Measurements from ENCODE around the gene ZBTB46. TPM values are rescaled to one million over a fixed set of nuclear protein-coding genes. Genes with fewer than 3 reads are reported as not detected.
A peak's percentile ranks its signal among the peaks of the same experiment; 100 is the strongest.

Gene ZBTB46
- total and polyA plus RNA-seq, 5 donors from 2014 or later, result 0.03 to 0.49 (median 0.09) TPM; not detected in 2

GRCh38 chr20:63694584-63695423 is 136.3 kb downstream of the ZBTB46 start:
- H3K4me1 ChIP-seq (ENCODE audit: control insufficient read depth, insufficient read depth, low read length, poor library complexity, severe bottlenecking), result peaks cover 17% of the 10 kb centered on the region
- ATAC-seq (ENCODE audit: low read depth in 2 of 2), result no peak
- no peaks in the 10 kb centered on the region for H3K36me3 ChIP-seq (ENCODE audit: control insufficient read depth, insufficient read depth, low read length)
- H3K27ac Mint-ChIP-seq, result peak overlapping the region in 1 of 3 donors; percentile 48
- no peak overlapping the region for H3K27ac ChIP-seq (ENCODE audit: insufficient read depth, low read length, poor library complexity, severe bottlenecking)
- no peak overlapping the region for H3K4me3 Mint-ChIP-seq
- no peak overlapping the region for H3K4me3 ChIP-seq (ENCODE audit: low read depth, low read length)
- no peaks in the 10 kb centered on the region for H3K9me3 ChIP-seq (ENCODE audit: control insufficient read depth in 2 of 2, low read length in 2 of 2)
- H3K27me3 Mint-ChIP-seq, result no peaks in the 10 kb centered on the region
- no peak for DNase-seq
- H3K27me3 ChIP-seq (ENCODE audit: control insufficient read depth, insufficient read depth, low read length), result no peaks in the 10 kb centered on the region
- H3K9me3 Mint-ChIP-seq, result peaks cover 0 to 5% (median 0%) of the 10 kb centered on the region in 7 donors
- no peaks in the 10 kb centered on the region for H3K36me3 Mint-ChIP-seq
- H3K4me1 Mint-ChIP-seq, result peaks cover 0 to 15% (median 0%) of the 10 kb centered on the region in 4 donors

- no peaks in the 10 kb centered on the region for H3K9me3 ChIP-seq (ENCODE audit: control insufficient read depth in 2 of 2, low read length in 2 of 2)
- no peaks in the 10 kb centered on the region for H3K36me3 ChIP-seq (ENCODE audit: control insufficient read depth, insufficient read depth, low read length)
- ATAC-seq (ENCODE audit: low read depth in 2 of 2) (no peak), DNase-seq (no peak)
- H3K27ac Mint-ChIP-seq, result peak overlapping the region in 1 of 3 donors; percentile 25
- H3K4me3 Mint-ChIP-seq, result peak overlapping the region in 1 of 4 donors; percentile 68
- peaks cover 0 to 5% (median 0%) of the 10 kb centered on the region in 7 donors for H3K9me3 Mint-ChIP-seq
- peaks cover 0 to 15% (median 0%) of the 10 kb centered on the region in 4 donors for H3K4me1 Mint-ChIP-seq
- no peaks in the 10 kb centered on the region for H3K27me3 ChIP-seq (ENCODE audit: control insufficient read depth, insufficient read depth, low read length)
- no peaks in the 10 kb centered on the region for H3K27me3 Mint-ChIP-seq
- peaks cover 17% of the 10 kb centered on the region for H3K4me1 ChIP-seq (ENCODE audit: control insufficient read depth, insufficient read depth, low read length, poor library complexity, severe bottlenecking)
- H3K36me3 Mint-ChIP-seq, result no peaks in the 10 kb centered on the region
- H3K27ac ChIP-seq (ENCODE audit: insufficient read depth, low read length, poor library complexity, severe bottlenecking), result no peak overlapping the region
- H3K4me3 ChIP-seq (ENCODE audit: low read depth, low read length), result no peak overlapping the region
Observed at GRCh38 chr20:63693733-63694583, 137.1 kb downstream of the ZBTB46 start.

Other genes with a start within 250 kb of the ZBTB46 start
- 21.9 TPM for gene GMEB2, start 204.2 kb downstream of the ZBTB46 start, total RNA-seq
- 10 to 100 TPM in 2 of 4 donors, 1 to 10 TPM in 2; 8.3 to 10.5 (median 9.4) TPM for gene GMEB2, start 204.2 kb downstream of the ZBTB46 start, polyA plus RNA-seq
- 64.6 TPM for gene STMN3, start 177.8 kb downstream of the ZBTB46 start, total RNA-seq
- gene STMN3, start 177.8 kb downstream of the ZBTB46 start, polyA plus RNA-seq, result 10 to 100 TPM; 11.7 to 13.5 (median 12.5) TPM
- gene RTEL1, start 173.0 kb downstream of the ZBTB46 start, total RNA-seq, result 38.3 TPM
- gene RTEL1, start 173.0 kb downstream of the ZBTB46 start, polyA plus RNA-seq, result 1 to 10 TPM; 1.8 to 3.7 (median 2.7) TPM
- gene TNFRSF6B, start 134.6 kb downstream of the ZBTB46 start, total RNA-seq, result not detected
- not detected for gene TNFRSF6B, start 134.6 kb downstream of the ZBTB46 start, polyA plus RNA-seq
- 51.6 TPM for gene ARFRP1, start 123.3 kb downstream of the ZBTB46 start, total RNA-seq
- 10 to 100 TPM; 56.6 to 65.7 (median 63.1) TPM for gene ARFRP1, start 123.3 kb downstream of the ZBTB46 start, polyA plus RNA-seq
- 51.5 TPM for gene ZGPAT, start 123.2 kb downstream of the ZBTB46 start, total RNA-seq
- 10 to 100 TPM; 34.0 to 43.2 (median 40.3) TPM for gene ZGPAT, start 123.2 kb downstream of the ZBTB46 start, polyA plus RNA-seq
- gene LIME1, start 94.6 kb downstream of the ZBTB46 start, total RNA-seq, result 237 TPM
- gene LIME1, start 94.6 kb downstream of the ZBTB46 start, polyA plus RNA-seq, result 100 to 1,000 TPM; 338 to 547 (median 430) TPM
- 110 TPM for gene SLC2A4RG, start 91.5 kb downstream of the ZBTB46 start, total RNA-seq
- 1 to 10 TPM; 2.9 to 7.7 (median 4.5) TPM for gene SLC2A4RG, start 91.5 kb downstream of the ZBTB46 start, polyA plus RNA-seq
- gene ABHD16B, start 30.2 kb upstream of the ZBTB46 start, total RNA-seq, result not detected
- under 1 TPM in 1 of 4 donors, not detected in 3; 0.21 TPM for gene ABHD16B, start 30.2 kb upstream of the ZBTB46 start, polyA plus RNA-seq
- 33.7 TPM for gene TPD52L2, start 34.0 kb upstream of the ZBTB46 start, total RNA-seq
- 10 to 100 TPM; 69.0 to 72.1 (median 69.9) TPM for gene TPD52L2, start 34.0 kb upstream of the ZBTB46 start, polyA plus RNA-seq
- 34.9 TPM for gene DNAJC5, start 63.9 kb upstream of the ZBTB46 start, total RNA-seq
- 1 to 10 TPM; 5.0 to 7.0 (median 5.8) TPM for gene DNAJC5, start 63.9 kb upstream of the ZBTB46 start, polyA plus RNA-seq
- gene UCKL1, start 125.2 kb upstream of the ZBTB46 start, total RNA-seq, result 43.0 TPM
- 10 to 100 TPM; 25.1 to 35.7 (median 31.6) TPM for gene UCKL1, start 125.2 kb upstream of the ZBTB46 start, polyA plus RNA-seq
- gene ZNF512B, start 138.7 kb upstream of the ZBTB46 start, total RNA-seq, result 21.2 TPM
- gene ZNF512B, start 138.7 kb upstream of the ZBTB46 start, polyA plus RNA-seq, result under 1 TPM; 0.41 to 0.47 (median 0.45) TPM
- gene SAMD10, start 148.4 kb upstream of the ZBTB46 start, total RNA-seq, result 14.3 TPM
- gene SAMD10, start 148.4 kb upstream of the ZBTB46 start, polyA plus RNA-seq, result 1 to 10 TPM; 5.9 to 8.3 (median 7.2) TPM
- 61.8 TPM for gene PRPF6, start 149.9 kb upstream of the ZBTB46 start, total RNA-seq
- 10 to 100 TPM; 76.8 to 85.3 (median 80.1) TPM for gene PRPF6, start 149.9 kb upstream of the ZBTB46 start, polyA plus RNA-seq
- 6.0 TPM for gene C20orf204, start 204.9 kb upstream of the ZBTB46 start, total RNA-seq
- gene C20orf204, start 204.9 kb upstream of the ZBTB46 start, polyA plus RNA-seq, result 1 to 10 TPM in 1 of 4 donors, under 1 TPM in 2, not detected in 1; 0.89 to 1.4 (median 0.91) TPM
- not detected for gene SOX18, start 218.4 kb upstream of the ZBTB46 start, total RNA-seq
- not detected for gene SOX18, start 218.4 kb upstream of the ZBTB46 start, polyA plus RNA-seq
- gene TCEA2, start 231.9 kb upstream of the ZBTB46 start, total RNA-seq, result 24.8 TPM
- gene TCEA2, start 231.9 kb upstream of the ZBTB46 start, polyA plus RNA-seq, result 10 to 100 TPM; 17.7 to 27.1 (median 20.9) TPM
- gene RGS19, start 248.3 kb upstream of the ZBTB46 start, total RNA-seq, result 50.7 TPM
- 100 to 1,000 TPM in 2 of 4 donors, 10 to 100 TPM in 2; 79.4 to 105 (median 95.0) TPM for gene RGS19, start 248.3 kb upstream of the ZBTB46 start, polyA plus RNA-seq
- 1.3 TPM for gene OPRL1, start 248.8 kb upstream of the ZBTB46 start, total RNA-seq
- 1 to 10 TPM in 1 of 4 donors, under 1 TPM in 3; 0.58 to 1.1 (median 0.59) TPM for gene OPRL1, start 248.8 kb upstream of the ZBTB46 start, polyA plus RNA-seq